K562 (cell line): ENCODE results near the gene ENTREP3. TPM values are rescaled to one million over a fixed set of nuclear protein-coding genes. Genes with fewer than 3 reads are reported as not detected.

ENCODE experiments used
- ARID3B ChIP-seq: fragments of 250-450 bp; sonication (Bioruptor Pico); IDR thresholded peaks from 2 replicates; pipeline ENCODE4 v1.4.0; 2020; ENCODE audit warnings: borderline replicate concordance
- CREBBP ChIP-seq: IDR thresholded peaks from one replicate; pipeline ENCODE4 v1.6.1; 2012; ENCODE audit warnings: low read depth, mild to moderate bottlenecking, control low read depth, inconsistent platforms, low read length
- E4F1 ChIP-seq: fragments of 250-450 bp; sonication (Bioruptor Pico); IDR thresholded peaks from 2 replicates; pipeline ENCODE4 v1.5.0; 2021; ENCODE audit warnings: mild to moderate bottlenecking, borderline replicate concordance
- IRF2 ChIP-seq: sonication (generic); formaldehyde crosslinking; IDR thresholded peaks from 2 replicates; pipeline ENCODE4 v1.8.1; 2022; ENCODE audit warnings: mild to moderate bottlenecking, missing genetic modification reagents
- NCOA2 ChIP-seq, 2 experiments: fragments of 450-650 bp; IDR thresholded peaks; 2 replicates each; pipeline ENCODE4 v1.6.1; 2018; ENCODE audit warnings: mild to moderate bottlenecking in 2 of 2, moderate library complexity in 1 of 2; ENCODE audit not compliant: partially characterized antibody in 2 of 2
- POLR2G ChIP-seq: fragments of 200-400 bp; formaldehyde crosslinking; IDR thresholded peaks from 2 replicates; pipeline ENCODE4 v1.6.1; 2017; ENCODE audit warnings: low read depth, mild to moderate bottlenecking, antibody characterized with exemption, low read length, moderate library complexity
- TEAD1 ChIP-seq, 2 experiments: fragments of 450-650 bp in 1 of 2; sonication (generic) in 1 of 2; formaldehyde crosslinking; IDR thresholded peaks; 2 replicates each; pipeline versions ENCODE4 v1.4.0 to v1.8.0; 2020 to 2022; ENCODE audit warnings: mild to moderate bottlenecking in 2 of 2, missing genetic modification reagents in 1 of 2
- ZKSCAN1 ChIP-seq: fragments of 150-350 bp; IDR thresholded peaks from 2 replicates; pipeline ENCODE4 v1.6.1; 2016; ENCODE audit warnings: low read depth, low read length
- ZNF436 ChIP-seq: fragments of 250-450, 450-650 bp; sonication (Bioruptor Pico); formaldehyde crosslinking; IDR thresholded peaks from 2 replicates; pipeline ENCODE4 v1.7.0; 2020; ENCODE audit warnings: mild to moderate bottlenecking
- ZNF75A ChIP-seq: fragments of 450-650 bp; formaldehyde crosslinking; IDR thresholded peaks from 2 replicates; pipeline ENCODE4 v1.4.0; 2020; ENCODE audit warnings: mild to moderate bottlenecking
- polyA plus RNA-seq, 8 experiments: library from polyadenylated mRNA; depleted of rRNA in 4 of 8; stranded (reverse) in 5 of 8; unstranded in 3 of 8; fragments of >200 nt; fragmentation: Nextera tagmentation in 2 of 8; fragmentation: Illumina TruSeq in 1 of 8; extraction: Ambion mirVana in 2 of 8; extraction: Trizol in 1 of 8; gene quantifications; 2 replicates each; pipeline versions ENCODE4 v1.2.1 to v1.2.3, GENCODE V29; 2011 to 2014; ENCODE audit warnings: inconsistent platforms in 1 of 8, missing spikeins in 1 of 8
- total RNA-seq, 7 experiments: library from RNA; depleted of rRNA in 6 of 7; stranded (reverse); fragments of >200 nt in 6 of 7; fragmentation: Illumina TruSeq in 2 of 7; extraction: Trizol in 2 of 7; gene quantifications; 2 replicates each; pipeline versions ENCODE4 v1.2.1 to v1.2.3, GENCODE V29; 2011 to 2021; ENCODE audit warnings: low replicate concordance in 1 of 7
- TF ChIP-seq, protein P1 (sequence below): fragments of 250-450 bp; sonication (Bioruptor Pico); IDR thresholded peaks from 2 replicates; pipeline ENCODE4 v1.8.0; 2021; ENCODE audit warnings: mild to moderate bottlenecking, moderate library complexity
- TF ChIP-seq, protein P2 (sequence below), 2 experiments: fragments of 450-650 bp; formaldehyde crosslinking in 1 of 2; IDR thresholded peaks; 2 replicates each; pipeline versions ENCODE4 v1.4.0 to v1.6.1; 2014 to 2020; ENCODE audit warnings: mild to moderate bottlenecking in 2 of 2, borderline replicate concordance in 1 of 2, low read depth in 1 of 2

The ENTREP3 gene
- total and polyA plus RNA-seq, 9 of the 15 experiments (the other 6 are each of a cell fraction or from before 2014, with no cell fraction given), result 1.9 to 41.8 (median 5.9) TPM

DNA sequence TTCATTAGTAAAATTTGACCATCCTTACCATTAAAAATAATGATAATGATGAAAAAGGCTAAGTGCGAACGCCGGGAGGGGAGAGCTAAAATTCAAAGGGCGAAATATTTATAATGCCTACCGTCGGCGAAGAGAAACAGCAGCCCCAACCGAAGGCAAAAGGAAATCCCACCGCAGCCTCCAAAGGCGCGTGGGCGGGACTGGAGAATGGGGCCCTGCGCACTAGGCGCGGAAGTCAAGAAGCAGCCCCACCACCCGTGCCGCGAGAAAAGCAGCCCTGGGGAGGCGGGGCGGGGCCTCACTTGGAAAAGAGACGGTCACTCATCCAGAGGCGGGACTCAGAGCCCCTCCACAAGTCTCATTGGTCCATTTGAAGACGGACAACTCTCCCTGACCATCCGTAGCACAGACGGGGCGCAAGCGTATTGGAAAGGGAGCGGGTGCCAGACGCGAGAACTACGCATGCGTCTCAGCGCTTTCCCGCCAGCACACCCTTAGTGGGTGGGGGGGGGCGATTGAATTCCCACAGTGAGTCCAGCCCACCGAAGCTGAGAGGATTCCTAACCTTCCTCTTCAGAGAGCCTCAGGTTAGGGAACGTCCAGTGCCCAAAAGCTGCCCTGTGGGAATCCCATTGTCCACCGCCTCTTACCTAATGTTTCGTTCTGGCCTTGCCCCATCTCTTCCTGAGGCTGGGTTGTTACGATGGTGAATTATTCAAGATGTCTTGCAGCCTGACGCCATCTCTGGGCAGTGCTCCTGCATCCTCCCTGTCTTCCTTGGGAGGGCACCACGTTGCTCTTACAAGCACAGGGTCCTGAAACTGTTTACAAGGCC lies 27.8 kb downstream of the ENTREP3 start (continued):
- peak; percentile 91 for TF ChIP-seq POLR2G
- no peak for TF ChIP-seq IRF2 (CRISPR knock-in tag)
- no peak for TF ChIP-seq E4F1 (CRISPR knock-in tag)
- TF ChIP-seq, protein P1, sequence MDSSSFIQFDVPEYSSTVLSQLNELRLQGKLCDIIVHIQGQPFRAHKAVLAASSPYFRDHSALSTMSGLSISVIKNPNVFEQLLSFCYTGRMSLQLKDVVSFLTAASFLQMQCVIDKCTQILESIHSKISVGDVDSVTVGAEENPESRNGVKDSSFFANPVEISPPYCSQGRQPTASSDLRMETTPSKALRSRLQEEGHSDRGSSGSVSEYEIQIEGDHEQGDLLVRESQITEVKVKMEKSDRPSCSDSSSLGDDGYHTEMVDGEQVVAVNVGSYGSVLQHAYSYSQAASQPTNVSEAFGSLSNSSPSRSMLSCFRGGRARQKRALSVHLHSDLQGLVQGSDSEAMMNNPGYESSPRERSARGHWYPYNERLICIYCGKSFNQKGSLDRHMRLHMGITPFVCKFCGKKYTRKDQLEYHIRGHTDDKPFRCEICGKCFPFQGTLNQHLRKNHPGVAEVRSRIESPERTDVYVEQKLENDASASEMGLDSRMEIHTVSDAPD (CRISPR knock-in tag), result no peak
- peak; percentile 9 to 49; a peak in 2 of 4 replicates for TF ChIP-seq TEAD1 (CRISPR knock-in tag; IDR thresholded peaks at IDR 0.05)
- TF ChIP-seq NCOA2 (IDR thresholded peaks at IDR 0.05; ENCODE audit: partially characterized antibody in 2 of 2), result no peak
- no peak; the same call in 1 of the 2 replicates for TF ChIP-seq ZKSCAN1
- TF ChIP-seq ZNF436 (CRISPR knock-in tag), result 0 out of 2 replicates have a peak, but pooled peaks have one; percentile 33
- TF ChIP-seq, protein P2, sequence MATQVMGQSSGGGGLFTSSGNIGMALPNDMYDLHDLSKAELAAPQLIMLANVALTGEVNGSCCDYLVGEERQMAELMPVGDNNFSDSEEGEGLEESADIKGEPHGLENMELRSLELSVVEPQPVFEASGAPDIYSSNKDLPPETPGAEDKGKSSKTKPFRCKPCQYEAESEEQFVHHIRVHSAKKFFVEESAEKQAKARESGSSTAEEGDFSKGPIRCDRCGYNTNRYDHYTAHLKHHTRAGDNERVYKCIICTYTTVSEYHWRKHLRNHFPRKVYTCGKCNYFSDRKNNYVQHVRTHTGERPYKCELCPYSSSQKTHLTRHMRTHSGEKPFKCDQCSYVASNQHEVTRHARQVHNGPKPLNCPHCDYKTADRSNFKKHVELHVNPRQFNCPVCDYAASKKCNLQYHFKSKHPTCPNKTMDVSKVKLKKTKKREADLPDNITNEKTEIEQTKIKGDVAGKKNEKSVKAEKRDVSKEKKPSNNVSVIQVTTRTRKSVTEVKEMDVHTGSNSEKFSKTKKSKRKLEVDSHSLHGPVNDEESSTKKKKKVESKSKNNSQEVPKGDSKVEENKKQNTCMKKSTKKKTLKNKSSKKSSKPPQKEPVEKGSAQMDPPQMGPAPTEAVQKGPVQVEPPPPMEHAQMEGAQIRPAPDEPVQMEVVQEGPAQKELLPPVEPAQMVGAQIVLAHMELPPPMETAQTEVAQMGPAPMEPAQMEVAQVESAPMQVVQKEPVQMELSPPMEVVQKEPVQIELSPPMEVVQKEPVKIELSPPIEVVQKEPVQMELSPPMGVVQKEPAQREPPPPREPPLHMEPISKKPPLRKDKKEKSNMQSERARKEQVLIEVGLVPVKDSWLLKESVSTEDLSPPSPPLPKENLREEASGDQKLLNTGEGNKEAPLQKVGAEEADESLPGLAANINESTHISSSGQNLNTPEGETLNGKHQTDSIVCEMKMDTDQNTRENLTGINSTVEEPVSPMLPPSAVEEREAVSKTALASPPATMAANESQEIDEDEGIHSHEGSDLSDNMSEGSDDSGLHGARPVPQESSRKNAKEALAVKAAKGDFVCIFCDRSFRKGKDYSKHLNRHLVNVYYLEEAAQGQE (IDR thresholded peaks at IDR 0.05; ENCODE audit: borderline replicate concordance), result no peak
- TF ChIP-seq, protein P2 (CRISPR knock-in tag; IDR thresholded peaks at IDR 0.05; ENCODE audit: low read depth), result no peak
- no peak for TF ChIP-seq CREBBP
- TF ChIP-seq ARID3B (CRISPR knock-in tag), result no peak
- no peak for TF ChIP-seq ZNF75A
